Mucosa of descending colon (tissue), 3 donors: ENCODE data around the gene NELL1. TPM values are rescaled to one million over a fixed set of nuclear protein-coding genes. Genes with fewer than 3 reads are reported as not detected.

ENCODE experiments used
- ATAC-seq: fragments of 200-7000 bp; cut with Tn5 transposase; one replicate; pipeline ENCODE4 v1.9.1; 2020; ENCODE audit warnings: mild to moderate bottlenecking, moderate library complexity
- DNase-seq, 3 donors: peaks; one replicate each; pipeline ENCODE4 v3.0.0-alpha.2; 2020
- H3K36me3 ChIP-seq: fragments of 200-600 bp; one replicate; pipeline ENCODE4 v1.8.0; 2021; ENCODE audit warnings: low read depth, mild to moderate bottlenecking
- H3K4me1 ChIP-seq: fragments of 200-600 bp; one replicate; pipeline ENCODE4 v1.8.0; 2021; ENCODE audit warnings: low read depth, mild to moderate bottlenecking
- H3K4me3 ChIP-seq: fragments of 200-600 bp; one replicate; pipeline ENCODE4 v1.8.0; 2021; ENCODE audit warnings: mild to moderate bottlenecking
- H3K9me3 ChIP-seq: fragments of 200-600 bp; one replicate; pipeline ENCODE4 v1.8.0; 2021; ENCODE audit warnings: mild to moderate bottlenecking
- CTCF ChIP-seq: fragments of 200-600 bp; IDR thresholded peaks from one replicate; pipeline ENCODE4 v1.8.0; 2022; ENCODE audit warnings: antibody characterized with exemption, mild to moderate bottlenecking
- intact Hi-C, 2 donors: fragments of 100-400 bp; cut with DNase I in 1 of 2; cut with micrococcal nuclease in 1 of 2; formaldehyde crosslinking; loops; one replicate each; pipeline versions ENCODE4 v1.11.0 to v1.11.1; 2022; cut with DNase I, micrococcal nuclease
- total RNA-seq, 3 donors: library from RNA; stranded (reverse); fragmentation: NEBNext Ultra II Directional in 2 of 3; extraction: Animal tissue kit (Norgen Biotek cat#: 25700) in 2 of 3; gene quantifications; one replicate each; pipeline versions ENCODE4 v1.2.1 to v1.2.4, GENCODE V29; 2021 to 2023
- donor health status: DM: no; HTN: no; CAD: no; lungs with moderate emphysema.
- donor health status: DM: no; HTN: no; CAD: no.
- donor health status: DM: no; HTN: yes; CAD: no.

Gene NELL1
- total RNA-seq, 3 donors from 2014 or later = 0.20 to 0.73 (median 0.31) TPM

- intact Hi-C loops = no loop called here
- Histone ChIP-seq H3K4me1 (no peaks in the 10 kb centered on the region), H3K4me3 (no peak overlapping the region), H3K9me3 (peaks cover 9% of the 10 kb centered on the region), H3K36me3 (no peaks in the 10 kb centered on the region)
- TF ChIP-seq CTCF = no peak
- DNase-seq (no peak), ATAC-seq (no peak)
Measured at GRCh38 chr11:21426931-21427330, 757.5 kb downstream of the NELL1 start.

GRCh38 chr11:21427726-21428125 is 758.3 kb downstream of the NELL1 start:
- H3K4me3 ChIP-seq = no peak overlapping the region
- intact Hi-C loops = no loop called here
- DNase-seq (no peak), ATAC-seq (no peak)
- TF ChIP-seq CTCF = no peak
- H3K36me3 ChIP-seq = no peaks in the 10 kb centered on the region
- peaks cover 6% of the 10 kb centered on the region for H3K9me3 ChIP-seq
- no peaks in the 10 kb centered on the region for H3K4me1 ChIP-seq

GRCh38 chr11:21428796-21429195 is 759.4 kb downstream of the NELL1 start:
- TF ChIP-seq CTCF = no peak
- no peak for ATAC-seq

GRCh38 chr11:21429401-21429800 is 760.0 kb downstream of the NELL1 start:
- ATAC-seq (no peak), DNase-seq (no peak)
- Histone ChIP-seq H3K9me3 (peaks cover 8% of the 10 kb centered on the region), H3K4me1 (no peaks in the 10 kb centered on the region), H3K36me3 (no peaks in the 10 kb centered on the region), H3K4me3 (no peak overlapping the region)
- intact Hi-C loops = no loop called here
- TF ChIP-seq CTCF = no peak

More at GRCh38 chr11:21428796-21429195, 759.4 kb downstream of the NELL1 start:
- intact Hi-C loops = no loop called here
- Histone ChIP-seq H3K9me3 (peaks cover 6% of the 10 kb centered on the region), H3K4me3 (no peak overlapping the region), H3K4me1 (no peaks in the 10 kb centered on the region), H3K36me3 (no peaks in the 10 kb centered on the region)
- DNase-seq = no peak

GRCh38 chr11:21430537-21430936 is 761.2 kb downstream of the NELL1 start:
- H3K4me1 ChIP-seq = no peaks in the 10 kb centered on the region
- H3K9me3 ChIP-seq = peaks cover 6% of the 10 kb centered on the region
- TF ChIP-seq CTCF = no peak
- no peak overlapping the region for H3K4me3 ChIP-seq
- no peak for ATAC-seq
- H3K36me3 ChIP-seq = no peaks in the 10 kb centered on the region
- intact Hi-C loops = no loop called here
- no peak for DNase-seq

- DNase-seq = no peak
- H3K4me1 ChIP-seq = no peaks in the 10 kb centered on the region
- peaks cover 30% of the 10 kb centered on the region for H3K9me3 ChIP-seq
- ATAC-seq = no peak
- H3K4me3 ChIP-seq = no peak overlapping the region
- intact Hi-C loops = no loop called here
- no peak for TF ChIP-seq CTCF
- H3K36me3 ChIP-seq = no peaks in the 10 kb centered on the region
Measured at GRCh38 chr11:21446939-21447590, 777.7 kb downstream of the NELL1 start.
